T-helper 1 cell treated with Interleukin-12 subunit alpha and Interleukin-12 subunit beta and Interleukin-4 antibody, amounts not matched to agents 30 ng/mL and 1 ng/mL, for 36 hours (primary cell): Measurements from ENCODE around the gene PIN1. TPM values are rescaled to one million over a fixed set of nuclear protein-coding genes. Genes with fewer than 3 reads are reported as not detected.
"Not testable (repeated sequence)": the region's sequence is repeated elsewhere in the genome, so short reads cannot be mapped to it uniquely, and the experiment has no call there.

ENCODE experiments used
- intact Hi-C: fragments of 100-400 bp; cut with micrococcal nuclease; formaldehyde crosslinking; loops from one replicate; pipeline ENCODE4 v1.15.1; 2024
- total RNA-seq: library from RNA; stranded (reverse); gene quantifications from 2 replicates; pipeline ENCODE4 v1.2.3, GENCODE V29; 2022

PIN1 gene
- total RNA-seq, result 98.0 and 102 TPM in 2 replicates

DNA sequence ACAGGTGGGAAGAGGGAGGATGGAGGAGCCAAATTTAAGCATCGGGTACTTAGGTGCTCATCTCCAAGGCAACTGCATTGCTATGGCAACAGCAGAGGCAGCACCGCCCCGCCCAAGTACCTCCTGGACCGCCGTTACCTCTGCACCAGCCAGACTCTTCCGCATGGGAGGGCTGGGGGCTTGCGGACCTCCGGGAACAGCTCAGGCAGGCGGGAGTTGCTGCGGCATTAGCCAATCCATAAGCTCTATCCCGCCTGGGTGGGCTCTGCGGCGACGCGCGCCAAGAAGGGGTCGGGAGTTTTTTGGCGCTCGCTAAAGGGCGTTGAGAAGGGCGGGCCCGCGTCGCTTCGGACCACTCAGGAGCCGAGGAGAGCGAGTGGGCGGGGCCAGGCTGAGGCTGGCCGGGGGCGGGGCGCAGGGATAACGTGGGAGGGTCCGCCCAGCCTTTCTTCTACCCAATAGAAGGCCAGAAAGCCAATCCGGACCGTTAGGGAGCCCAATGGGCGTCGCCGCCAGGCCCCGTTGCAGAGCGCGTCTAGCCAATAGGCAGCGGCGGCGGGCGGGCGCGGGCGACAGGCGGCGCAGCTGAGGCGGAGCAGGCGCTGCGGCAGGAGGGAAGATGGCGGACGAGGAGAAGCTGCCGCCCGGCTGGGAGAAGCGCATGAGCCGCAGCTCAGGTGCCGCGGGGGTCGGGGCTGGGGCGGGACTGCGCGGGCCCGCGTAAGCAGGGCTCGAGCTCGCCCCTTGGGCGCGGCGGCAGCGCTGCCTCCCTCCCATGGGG lies at the start of gene PIN1:
PIN1 (plus strand) TSS at position 593 of the 781 bp plus-strand sequence; CDS start at position 620, 27 bp downstream.
- intact Hi-C loops, result loop anchor here (1.0 to 10.0 kb wide), 11 partner anchors 8 to 1003 kb away; partner anchors contain the start of genes ANGPTL6, FBXL12, MBD3L1 and PPAN

DNA sequence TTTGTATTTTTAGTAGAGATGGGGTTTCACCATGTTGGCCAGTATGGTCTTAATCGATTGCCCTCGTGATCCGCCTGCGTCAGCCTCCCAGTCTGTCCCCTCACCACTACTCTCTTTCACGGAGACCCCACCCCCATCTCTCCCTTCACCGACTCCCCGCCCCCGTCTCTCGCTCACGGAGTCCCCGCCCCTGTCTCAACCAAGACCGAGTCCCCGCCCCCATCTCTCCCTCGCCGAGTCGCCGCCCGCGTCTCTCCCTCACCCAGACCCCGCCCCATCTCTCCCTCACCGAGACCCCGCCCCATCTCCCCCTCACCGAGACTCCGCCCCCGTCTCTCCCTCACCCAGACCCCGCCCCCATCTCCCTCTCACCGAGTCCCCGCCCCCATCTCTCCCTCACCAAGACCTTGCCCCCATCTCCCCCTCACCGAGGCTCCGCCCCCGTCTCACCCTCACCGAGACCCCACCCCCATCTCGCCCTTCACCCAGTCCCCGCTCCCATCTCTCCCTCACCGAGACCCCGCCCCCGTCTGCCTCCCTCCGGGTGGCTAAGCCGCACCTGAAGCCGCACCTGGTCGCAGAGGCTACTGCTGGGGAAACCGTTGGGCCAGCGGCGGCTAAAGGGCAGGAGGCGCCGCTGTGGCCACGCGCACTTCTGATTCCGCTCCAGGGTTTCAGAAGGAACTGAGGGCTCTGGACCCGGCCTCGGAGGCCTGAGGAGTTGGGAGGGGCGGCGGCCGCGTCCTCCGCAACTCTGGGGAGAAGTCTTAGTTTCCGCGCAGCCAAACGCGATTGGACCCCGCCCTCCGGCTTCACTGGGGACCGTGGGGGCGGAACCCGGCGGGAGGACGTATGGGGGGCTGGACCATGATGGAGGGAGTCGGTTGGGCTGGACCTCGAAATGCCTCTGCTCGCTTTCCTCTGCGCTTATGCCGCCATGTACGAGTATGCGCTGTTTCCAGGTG lies 49.5 kb upstream of the PIN1 start:
- intact Hi-C loops, result loop anchor here (1.0 to 2.0 kb wide), 5 partner anchors 11 to 477 kb away; partner anchors contain the start of genes FBXL12, PIN1, ZNF699 and ZNF846

DNA sequence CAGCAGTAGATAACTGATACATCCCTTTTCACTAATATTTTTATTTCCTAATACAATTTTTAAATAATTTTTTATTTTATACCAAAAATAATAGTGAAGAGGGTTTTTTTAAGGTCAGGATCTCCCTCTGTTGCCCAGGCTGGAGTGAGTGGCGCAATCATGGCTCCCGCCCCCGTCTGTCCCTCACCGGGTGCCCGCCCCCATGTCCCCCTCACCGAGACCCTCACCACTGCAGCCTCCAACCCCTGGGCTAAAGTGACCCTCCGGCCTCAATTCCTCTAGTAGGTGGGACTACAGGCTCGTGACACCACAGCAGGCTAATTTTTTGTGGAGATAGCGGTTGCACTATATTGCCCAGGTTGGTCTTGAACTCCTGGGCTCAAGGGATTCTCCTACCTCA lies 48.8 kb upstream of the PIN1 start:
- intact Hi-C loops, result no loop called here

DNA sequence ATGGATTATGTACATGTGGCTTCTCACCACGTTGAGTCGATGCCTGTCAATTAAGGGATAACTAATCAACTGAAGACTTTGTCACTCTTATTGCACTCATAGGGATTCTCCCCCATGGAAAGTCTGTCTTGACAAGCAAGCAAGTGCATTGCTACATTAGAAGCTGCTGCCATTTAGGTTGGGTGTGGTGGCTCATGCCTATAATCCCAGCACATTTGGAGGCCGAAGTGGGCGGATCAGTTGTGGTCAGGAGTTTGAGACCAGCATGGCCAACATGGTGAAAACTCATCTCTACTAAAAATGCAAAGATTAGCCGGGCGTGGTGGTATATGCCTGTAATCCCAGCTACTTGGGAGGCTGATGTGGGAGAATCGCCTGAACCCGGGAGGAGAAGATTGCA lies 48.3 kb upstream of the PIN1 start:
- intact Hi-C loops, result no loop called here

DNA sequence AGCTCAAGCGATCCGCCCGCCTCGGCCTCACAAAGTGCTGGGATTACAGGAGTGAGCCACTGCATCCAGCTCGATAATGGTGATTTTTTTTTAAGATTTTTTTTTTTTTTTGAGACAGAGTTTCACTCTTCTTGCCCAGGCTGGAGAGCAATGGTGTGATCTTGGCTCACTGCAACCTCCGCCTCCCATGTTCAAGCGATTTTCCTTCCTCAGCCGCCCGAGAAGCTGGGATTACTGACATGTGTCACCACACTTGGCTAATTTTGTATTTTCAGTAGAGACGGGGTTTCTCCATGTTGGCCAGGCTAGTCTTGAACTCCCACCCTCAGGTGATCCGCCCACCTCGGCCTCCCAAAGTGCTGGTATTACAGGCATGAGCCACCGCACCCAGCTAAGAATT lies 46.5 kb upstream of the PIN1 start:
- intact Hi-C loops, result not testable (repeated sequence)

DNA sequence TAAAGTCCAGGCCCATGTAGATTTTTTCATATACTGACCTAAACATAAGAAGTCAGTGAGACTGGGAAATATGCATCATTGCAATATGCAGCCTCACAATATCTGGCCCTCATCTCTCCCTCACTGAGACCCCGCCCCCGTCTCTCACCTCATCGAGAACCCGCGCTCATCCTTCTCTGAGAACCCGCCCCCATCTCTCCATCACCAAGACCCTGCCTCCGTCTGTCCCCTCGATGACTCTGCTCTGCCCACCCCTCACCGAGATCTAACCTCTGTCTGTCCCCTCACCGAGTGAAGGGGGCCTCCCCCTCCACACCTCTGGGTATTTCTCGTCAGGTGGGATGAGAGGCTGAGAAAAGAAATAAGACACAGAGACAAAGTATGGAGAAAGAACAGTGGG lies 46.1 kb upstream of the PIN1 start:
- intact Hi-C loops, result no loop called here

DNA sequence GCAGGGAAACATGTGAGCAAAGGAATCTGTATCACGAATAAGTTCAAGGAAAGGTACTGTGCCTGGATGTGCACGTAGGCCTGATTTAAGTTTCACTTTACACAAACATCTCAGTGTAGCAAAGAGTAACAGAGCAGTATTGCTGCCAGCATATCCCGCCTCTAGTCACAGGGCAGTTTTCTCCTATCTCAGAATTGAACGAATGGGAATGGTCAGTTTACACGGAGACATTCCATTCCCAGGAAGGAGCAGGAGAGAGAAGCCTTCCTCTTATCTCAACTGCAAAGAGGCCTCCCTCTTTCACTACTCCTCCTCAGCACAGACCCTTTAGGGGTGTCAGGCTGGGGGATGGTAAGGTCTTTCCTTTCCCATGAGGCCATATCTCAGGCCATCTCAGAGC lies 45.5 kb upstream of the PIN1 start:
- intact Hi-C loops, result not testable (repeated sequence)

DNA sequence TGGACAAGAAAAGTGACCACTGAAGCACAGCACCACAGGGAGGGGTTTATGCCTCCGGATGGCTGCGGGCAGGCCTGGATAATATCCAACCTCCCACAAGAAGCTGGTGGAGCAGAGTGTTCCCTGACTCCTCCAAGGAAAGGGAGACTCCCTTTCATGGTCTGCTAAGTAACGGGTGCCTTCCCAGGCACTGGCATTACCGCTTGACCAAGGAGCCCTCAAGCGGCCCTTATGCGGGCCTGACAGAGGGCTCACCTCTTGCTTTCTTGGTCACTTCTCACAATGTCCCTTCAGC lies 44.1 kb upstream of the PIN1 start:
- intact Hi-C loops, result loop anchor here (5.0 to 10.0 kb wide), 3 partner anchors 254 to 1644 kb away; partner anchors contain the start of genes ICAM3, ODAD3, PRKCSH and RAVER1

DNA sequence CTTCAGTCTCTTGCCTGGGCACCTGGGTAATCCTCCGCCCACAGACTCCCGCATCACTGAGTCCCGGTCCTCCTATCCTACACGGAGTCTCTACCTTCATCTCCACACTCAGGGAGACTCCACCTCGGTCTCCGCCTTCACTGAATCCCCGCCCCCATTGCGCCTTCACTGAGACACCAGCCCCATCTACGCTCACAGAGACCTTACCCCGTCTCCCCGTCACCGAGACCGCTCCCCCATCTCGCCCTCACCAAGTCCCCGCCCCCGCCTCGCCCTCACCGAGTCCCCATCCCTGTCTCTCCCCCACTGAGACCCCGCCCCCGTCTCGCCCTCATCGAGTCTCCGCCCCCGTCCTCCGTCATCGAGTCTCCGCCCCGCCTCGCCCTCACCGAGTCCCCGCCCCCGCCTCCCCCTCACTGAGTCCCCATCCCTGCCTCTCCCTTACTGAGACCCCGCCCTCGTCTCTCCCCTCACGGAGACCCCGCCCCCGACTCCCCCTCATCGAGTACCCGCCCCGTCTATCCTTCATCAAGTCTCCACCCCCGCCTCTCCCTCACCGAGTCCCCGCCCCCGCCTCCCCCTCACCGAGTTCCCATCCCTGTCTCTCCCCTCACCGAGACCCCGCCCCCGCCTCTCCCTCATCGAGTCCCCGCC lies 43.4 kb upstream of the PIN1 start:
- intact Hi-C loops, result loop anchor here (1.0 to 10.0 kb wide), 8 partner anchors 23 to 1871 kb away; partner anchors contain the start of genes FBXL12, ICAM3, ODAD3 and PRKCSH

DNA sequence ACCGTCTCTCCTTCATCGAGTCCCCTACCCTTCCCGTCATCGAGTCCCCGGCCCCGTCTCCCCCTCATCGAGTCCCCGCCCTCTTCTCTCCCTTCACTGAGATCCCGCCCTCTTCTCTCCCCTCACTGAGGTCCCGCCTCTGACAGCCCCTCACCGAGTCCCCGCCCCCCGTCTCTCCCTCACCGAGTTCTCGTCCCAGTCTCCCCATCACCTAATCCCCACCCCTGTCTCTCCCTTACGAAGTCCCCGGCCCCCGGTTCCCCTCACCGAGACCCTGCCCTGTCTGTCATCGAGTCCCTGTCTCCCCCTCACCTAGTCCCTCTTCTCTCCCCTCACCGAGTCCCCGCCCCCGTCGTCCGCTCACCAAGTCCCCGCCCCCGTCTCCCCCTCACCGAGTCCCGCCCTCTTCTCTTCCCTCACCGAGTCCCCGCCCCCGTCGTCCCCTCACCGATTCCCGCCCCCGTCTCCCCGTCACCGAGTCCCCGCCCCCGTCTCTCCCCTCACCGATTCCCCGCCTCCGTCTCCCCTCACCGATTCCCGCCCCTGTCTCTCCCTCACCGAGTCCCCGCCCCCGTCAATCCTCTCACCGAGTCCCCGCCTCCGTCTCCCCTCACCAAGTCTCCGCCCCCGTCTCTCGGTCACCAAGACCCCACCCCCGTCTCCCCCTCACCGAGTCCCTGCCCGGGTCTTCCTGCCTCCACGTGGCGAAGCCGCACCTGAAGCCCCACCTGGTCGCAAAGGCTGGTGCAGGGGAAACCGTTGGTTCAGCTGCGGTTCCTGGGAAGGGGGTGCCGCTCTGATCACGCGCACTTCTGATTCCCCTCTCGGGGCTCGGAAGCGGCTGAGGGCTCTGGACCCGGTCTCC lies 42.7 kb upstream of the PIN1 start:
- intact Hi-C loops, result loop anchor here (1.0 to 10.0 kb wide), 8 partner anchors 24 to 1872 kb away; partner anchors contain the start of genes FBXL12, ICAM3, ODAD3 and PRKCSH

DNA sequence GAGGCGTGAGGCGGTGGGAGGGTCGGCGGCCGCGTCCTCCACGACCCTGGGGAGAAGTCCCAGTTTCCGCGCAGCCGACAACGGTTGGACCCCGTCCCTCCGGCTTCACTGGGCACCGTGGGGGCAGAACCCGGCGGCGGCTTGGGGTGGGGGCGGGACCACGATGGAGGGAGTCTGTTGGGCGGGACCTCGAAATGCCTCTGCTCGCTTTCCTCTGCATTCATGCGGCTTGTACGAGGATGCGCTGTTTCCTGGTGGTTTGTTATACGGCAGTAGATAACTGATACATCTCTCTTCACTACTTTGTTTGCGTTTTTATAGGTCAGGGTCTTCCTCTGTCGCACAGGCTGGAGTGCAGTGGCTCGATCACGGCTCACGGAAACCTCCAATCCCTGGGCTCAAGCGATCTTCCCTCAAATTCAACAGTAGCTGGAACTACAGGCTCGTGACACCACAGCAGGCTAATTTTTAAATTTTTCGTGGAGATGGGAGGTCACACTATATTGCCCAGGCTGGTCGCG lies 42.0 kb upstream of the PIN1 start:
- intact Hi-C loops, result loop anchor here (2.0 to 10.0 kb wide), 5 partner anchors 256 to 1872 kb away; partner anchors contain the start of genes ICAM3, ODAD3, PRKCSH and RAVER1

DNA sequence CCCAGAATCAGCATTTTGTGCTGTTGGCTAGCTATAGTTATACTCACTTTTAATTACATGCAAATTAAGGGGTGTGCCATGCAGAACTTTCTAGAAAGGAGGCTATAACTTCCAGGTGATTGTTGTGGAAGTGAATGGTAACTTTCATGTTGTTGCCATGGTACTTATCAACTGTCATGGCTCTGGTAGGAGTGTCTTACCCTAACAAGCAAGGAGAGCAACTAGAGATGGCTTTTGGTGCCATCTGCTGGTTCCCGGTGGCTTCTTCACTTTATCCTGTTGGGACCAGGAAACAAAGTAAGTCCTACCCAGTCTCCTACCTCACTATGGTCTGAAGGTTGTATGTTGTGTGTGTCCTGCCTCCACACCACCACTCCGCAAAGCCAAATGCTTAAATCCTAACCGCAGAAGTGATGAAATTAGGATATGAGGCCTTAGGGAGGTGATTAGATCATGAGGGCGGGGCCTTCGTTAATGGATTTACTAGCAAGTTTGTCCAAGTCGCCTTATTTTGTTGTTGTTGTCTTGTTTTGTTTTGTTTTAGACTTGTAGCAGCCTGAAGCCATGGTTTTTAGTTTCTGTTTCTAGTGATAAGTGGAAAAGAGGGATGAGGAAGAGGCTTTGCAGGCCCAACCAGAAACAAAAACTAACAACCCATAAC lies 38.9 kb upstream of the PIN1 start:
- intact Hi-C loops, result loop anchor here (1.0 to 10.0 kb wide), 14 partner anchors 11 to 1639 kb away; partner anchors contain the start of genes FBXL12, ICAM3, ODAD3 and PRKCSH

DNA sequence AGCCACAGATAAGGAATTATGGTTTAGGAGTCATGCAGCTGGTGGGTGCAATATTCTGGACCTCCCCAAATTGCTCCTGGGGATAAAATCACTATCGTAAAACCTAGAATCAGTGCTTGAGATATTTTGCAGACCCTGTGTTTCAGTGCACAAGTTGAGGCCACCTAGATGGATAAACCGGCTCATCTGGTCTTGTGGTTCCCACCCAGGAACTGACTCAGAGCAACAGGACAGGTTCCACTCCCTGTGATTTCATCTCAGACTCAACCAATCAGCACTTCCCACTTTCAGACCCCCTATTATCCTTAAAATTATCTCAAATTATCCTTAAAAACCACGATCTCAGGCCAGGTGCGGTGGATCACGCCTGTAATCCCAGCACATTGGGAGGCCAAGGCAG lies 37.2 kb upstream of the PIN1 start:
- intact Hi-C loops, result loop anchor here (2.0 to 10.0 kb wide), 3 partner anchors 123 to 1637 kb away; partner anchors contain the start of genes ICAM3, ODAD3, PRKCSH and RAVER1

DNA sequence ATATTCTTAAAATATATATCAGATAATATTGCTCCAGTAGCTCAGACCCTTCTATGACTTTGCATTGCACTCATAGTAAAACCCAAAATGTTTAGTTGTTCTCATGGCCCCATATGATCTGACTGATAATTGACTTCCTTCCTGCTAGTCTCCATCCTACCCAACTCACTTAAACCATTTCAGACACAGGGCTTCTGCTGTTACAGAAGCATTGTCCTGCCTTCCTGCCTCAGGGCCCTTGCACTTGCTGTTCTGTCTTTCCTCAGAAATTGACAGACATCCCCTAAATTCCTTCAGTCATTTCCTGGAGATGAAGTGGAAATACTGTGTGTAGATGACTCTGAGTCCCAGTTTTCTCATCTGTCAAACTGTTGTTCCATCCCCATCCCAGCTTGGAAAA lies 36.0 kb upstream of the PIN1 start:
- intact Hi-C loops, result loop anchor here (10.0 kb wide), 2 partner anchors 536 to 1636 kb away; partner anchors contain the start of genes ICAM3, ODAD3, PRKCSH and RAVER1

DNA sequence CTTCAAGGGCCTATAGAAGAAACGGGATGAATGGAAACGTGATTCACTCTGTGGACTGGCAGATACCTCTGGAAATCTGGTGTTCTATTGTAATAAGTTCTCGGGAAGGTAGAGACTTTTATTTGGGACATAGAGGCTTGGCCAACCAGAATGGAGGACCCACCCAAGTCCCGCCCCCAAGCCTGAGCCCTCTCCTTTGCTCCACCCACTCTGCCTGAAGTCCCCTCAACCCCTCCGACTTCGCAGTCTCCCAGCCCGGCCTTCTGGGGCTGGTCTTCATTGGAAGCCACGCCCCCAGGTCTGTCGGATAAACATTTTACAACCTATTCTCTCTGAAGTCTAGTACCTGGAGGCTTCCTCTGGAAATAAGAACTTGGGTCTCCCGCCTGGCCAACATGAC lies 33.1 kb upstream of the PIN1 start:
- intact Hi-C loops, result no loop called here

DNA sequence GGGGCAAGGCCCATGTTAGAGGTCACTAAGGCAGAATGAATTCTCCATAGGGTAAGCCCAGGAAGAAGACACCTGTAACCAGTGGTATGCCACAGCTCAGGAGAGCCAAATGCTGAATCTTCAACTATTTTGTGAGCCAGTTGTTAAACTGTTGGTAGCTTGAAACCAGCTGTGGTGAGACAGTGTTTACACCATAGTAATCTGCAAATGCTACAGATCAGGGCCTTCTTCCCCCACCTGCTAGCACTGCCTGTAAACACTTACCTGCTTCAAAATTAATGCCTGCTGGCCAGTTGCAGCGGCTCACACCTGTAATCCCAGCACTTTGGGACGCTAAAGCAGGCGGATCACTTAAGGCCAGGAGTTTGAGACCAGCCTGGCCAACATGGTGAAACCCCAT lies 28.3 kb upstream of the PIN1 start:
- intact Hi-C loops, result no loop called here

DNA sequence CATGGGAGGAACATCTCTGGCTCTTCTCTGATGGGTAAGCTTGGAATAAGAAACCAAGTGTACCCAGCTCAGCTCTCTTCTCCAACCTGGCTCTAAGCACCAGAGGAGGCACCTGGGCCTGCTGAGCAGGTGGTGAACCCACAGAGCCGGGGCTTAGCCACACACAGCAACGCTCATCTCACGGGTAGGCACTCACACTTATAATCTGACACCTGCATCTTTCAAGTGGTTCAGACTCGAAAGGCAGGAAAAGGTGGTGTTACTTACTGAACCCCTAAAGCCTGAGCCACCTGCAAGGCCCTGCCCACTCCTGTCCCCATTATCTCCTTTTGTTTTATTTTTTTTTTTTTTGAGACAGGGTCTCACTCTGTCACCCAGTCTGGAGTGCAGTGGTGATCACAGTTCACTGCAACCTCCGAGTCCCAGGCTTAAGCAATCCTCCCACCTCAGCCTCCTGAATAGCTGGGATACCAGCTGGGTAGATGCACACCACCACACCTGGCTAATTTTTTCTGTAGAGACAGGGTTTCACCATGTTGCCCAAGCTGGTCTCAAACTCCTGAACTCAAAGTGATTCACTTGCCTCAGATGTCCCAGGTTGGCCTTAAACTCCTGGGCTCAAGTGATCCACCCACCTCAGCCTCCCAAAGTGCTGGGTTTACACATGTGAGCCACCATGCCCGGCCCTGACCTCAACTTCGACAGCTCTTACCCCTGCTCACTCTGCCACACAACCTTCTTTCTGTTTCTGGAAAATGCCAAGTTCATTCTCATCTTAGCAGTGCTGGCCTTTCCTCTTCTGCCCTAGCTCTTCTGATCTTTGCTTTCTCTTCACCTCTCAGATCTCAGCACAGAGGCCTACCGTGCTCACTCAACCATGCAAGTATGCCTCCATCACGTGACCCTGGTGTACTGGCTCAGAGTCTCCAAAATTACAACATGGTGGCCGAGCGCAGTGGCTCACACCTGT lies 26.0 kb upstream of the PIN1 start:
- intact Hi-C loops, result no loop called here

DNA sequence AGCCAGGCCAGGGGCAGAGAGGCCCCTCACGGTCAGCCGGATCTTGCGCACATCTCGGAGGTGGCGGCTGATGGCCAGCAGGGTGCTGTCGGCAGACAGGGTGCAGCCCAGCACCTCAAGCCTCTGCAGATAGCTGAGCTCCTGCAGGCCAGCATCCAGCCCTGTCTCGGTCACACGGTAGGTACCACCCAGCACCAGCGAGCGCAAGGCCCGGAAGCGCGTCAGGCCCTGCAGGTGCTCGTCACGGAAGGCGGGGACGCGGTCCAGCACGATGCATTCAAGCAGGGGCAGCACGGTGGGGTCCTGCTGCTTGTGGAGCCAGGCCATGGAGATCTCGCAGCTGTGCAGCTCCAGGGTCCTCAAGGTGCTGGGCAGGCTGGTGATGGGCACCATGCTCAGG lies 24.0 kb upstream of the PIN1 start:
- intact Hi-C loops, result no loop called here
